ENCODE measurements around the gene DCLK2.

- TF ChIP-seq CTCF (conservative IDR thresholded peaks at IDR 0.05; ENCODE audit: low read depth, low read length) (no peak), POLR2A (IDR thresholded peaks at IDR 0.05; ENCODE audit: low read depth, low read length) (no peak), RFX5 (IDR thresholded peaks at IDR 0.05; ENCODE audit: low read depth, low read length) (no peak), SMC3 (IDR thresholded peaks at IDR 0.05; ENCODE audit: low read depth, low read length) (no peak), BHLHE40 (IDR thresholded peaks at IDR 0.05; ENCODE audit: low read depth, low read length) (no peak), CHD1 (IDR thresholded peaks at IDR 0.05; ENCODE audit: low read depth, low read length) (no peak), RAD21 (IDR thresholded peaks at IDR 0.05; ENCODE audit: low read length) (no peak), MAFK (IDR thresholded peaks at IDR 0.05; ENCODE audit: low read depth, low read length) (no peak), FOS (IDR thresholded peaks at IDR 0.05; ENCODE audit: low read depth, low read length) (no peak), ELK1 (IDR thresholded peaks at IDR 0.05; ENCODE audit: borderline replicate concordance, low read depth, low read length) (no peak)
Observed at GRCh38 chr4:150212927-150213326, 134.7 kb downstream of the DCLK2 start.

Measured in IMR-90 (cell line).